ENCODE results near the gene CSNK2B. TPM values are rescaled to one million over a fixed set of nuclear protein-coding genes. Genes with fewer than 3 reads are reported as not detected.

CSNK2B gene
- total and polyA plus RNA-seq, 2 donors from 2014 or later, result 130 to 270 TPM

- Histone ChIP-seq H3K9me3 (ENCODE audit: control insufficient read depth in 2 of 3, insufficient read depth in 1 of 3, low read length in 3 of 3) (no peaks in the 10 kb centered on the region), H3K9ac (ENCODE audit: low read length in 3 of 3) (peak overlapping the region; percentile 62 to 86 (median 68)), H3K4me1 (ENCODE audit: control insufficient read depth in 2 of 3, insufficient read depth in 2 of 3, low read depth in 1 of 3, low read length in 3 of 3) (peaks cover 0 to 13% (median 4%) of the 10 kb centered on the region in 3 donors), H3K27me3 (ENCODE audit: control insufficient read depth, insufficient read depth, low read length) (no peaks in the 10 kb centered on the region), H3K27ac (ENCODE audit: low read depth in 2 of 2, low read length in 2 of 2) (peak overlapping the region; percentile 95 to 99), H3K36me3 (ENCODE audit: control insufficient read depth in 2 of 3, insufficient read depth in 3 of 3, low read length in 3 of 3) (peaks cover 6 to 16% (median 14%) of the 10 kb centered on the region in 3 donors), H3K4me3 (ENCODE audit: low read length in 3 of 3) (peak overlapping the region; percentile 76 to 83 (median 76))
- intact Hi-C loops (cut with DNase I), result no loop called here
- DNase-seq (peak; percentile 99 to 100 (median 100)), FAIRE-seq (peak; percentile 98)
- TF ChIP-seq, protein P1, sequence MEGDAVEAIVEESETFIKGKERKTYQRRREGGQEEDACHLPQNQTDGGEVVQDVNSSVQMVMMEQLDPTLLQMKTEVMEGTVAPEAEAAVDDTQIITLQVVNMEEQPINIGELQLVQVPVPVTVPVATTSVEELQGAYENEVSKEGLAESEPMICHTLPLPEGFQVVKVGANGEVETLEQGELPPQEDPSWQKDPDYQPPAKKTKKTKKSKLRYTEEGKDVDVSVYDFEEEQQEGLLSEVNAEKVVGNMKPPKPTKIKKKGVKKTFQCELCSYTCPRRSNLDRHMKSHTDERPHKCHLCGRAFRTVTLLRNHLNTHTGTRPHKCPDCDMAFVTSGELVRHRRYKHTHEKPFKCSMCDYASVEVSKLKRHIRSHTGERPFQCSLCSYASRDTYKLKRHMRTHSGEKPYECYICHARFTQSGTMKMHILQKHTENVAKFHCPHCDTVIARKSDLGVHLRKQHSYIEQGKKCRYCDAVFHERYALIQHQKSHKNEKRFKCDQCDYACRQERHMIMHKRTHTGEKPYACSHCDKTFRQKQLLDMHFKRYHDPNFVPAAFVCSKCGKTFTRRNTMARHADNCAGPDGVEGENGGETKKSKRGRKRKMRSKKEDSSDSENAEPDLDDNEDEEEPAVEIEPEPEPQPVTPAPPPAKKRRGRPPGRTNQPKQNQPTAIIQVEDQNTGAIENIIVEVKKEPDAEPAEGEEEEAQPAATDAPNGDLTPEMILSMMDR (IDR thresholded peaks at IDR 0.05; ENCODE audit: borderline replicate concordance, extremely low read depth, insufficient read depth), result no peak
Measured at GRCh38 chr6:31619805-31620585, 45.9 kb upstream of the CSNK2B start.

- DNase-seq, result peak in 3 of 5 donors; percentile 64 to 98 (median 83)
- FAIRE-seq, result no peak
- peaks cover 13 to 24% (median 21%) of the 10 kb centered on the region in 3 donors for H3K36me3 ChIP-seq (ENCODE audit: control insufficient read depth in 2 of 3, insufficient read depth in 3 of 3, low read length in 3 of 3)
- no peaks in the 10 kb centered on the region for H3K9me3 ChIP-seq (ENCODE audit: control insufficient read depth in 2 of 3, insufficient read depth in 1 of 3, low read length in 3 of 3)
- intact Hi-C loops (cut with DNase I), result no loop called here
- peak within 1 kb of the TSS; percentile 95 to 99 for H3K27ac ChIP-seq (ENCODE audit: low read depth in 2 of 2, low read length in 2 of 2)
- peak within 1 kb of the TSS; percentile 68 to 97 (median 85) for H3K9ac ChIP-seq (ENCODE audit: low read length in 3 of 3)
- peak within 1 kb of the TSS; percentile 76 to 87 (median 85) for H3K4me3 ChIP-seq (ENCODE audit: low read length in 3 of 3)
- TF ChIP-seq, protein P1 (IDR thresholded peaks at IDR 0.05; ENCODE audit: borderline replicate concordance, extremely low read depth, insufficient read depth), result no peak
- peaks cover 0 to 13% (median 4%) of the 10 kb centered on the region in 3 donors for H3K4me1 ChIP-seq (ENCODE audit: control insufficient read depth in 2 of 3, insufficient read depth in 2 of 3, low read depth in 1 of 3, low read length in 3 of 3)
- H3K27me3 ChIP-seq (ENCODE audit: control insufficient read depth, insufficient read depth, low read length), result no peaks in the 10 kb centered on the region
Measured at GRCh38 chr6:31620586-31621319, 45.1 kb upstream of the CSNK2B start, which contains the start of gene PRRC2A. Gene PRRC2A, plus strand, starts transcription at chr6:31620715. Its CDS starts 2,075 bp downstream, at chr6:31622790.

DNA sequence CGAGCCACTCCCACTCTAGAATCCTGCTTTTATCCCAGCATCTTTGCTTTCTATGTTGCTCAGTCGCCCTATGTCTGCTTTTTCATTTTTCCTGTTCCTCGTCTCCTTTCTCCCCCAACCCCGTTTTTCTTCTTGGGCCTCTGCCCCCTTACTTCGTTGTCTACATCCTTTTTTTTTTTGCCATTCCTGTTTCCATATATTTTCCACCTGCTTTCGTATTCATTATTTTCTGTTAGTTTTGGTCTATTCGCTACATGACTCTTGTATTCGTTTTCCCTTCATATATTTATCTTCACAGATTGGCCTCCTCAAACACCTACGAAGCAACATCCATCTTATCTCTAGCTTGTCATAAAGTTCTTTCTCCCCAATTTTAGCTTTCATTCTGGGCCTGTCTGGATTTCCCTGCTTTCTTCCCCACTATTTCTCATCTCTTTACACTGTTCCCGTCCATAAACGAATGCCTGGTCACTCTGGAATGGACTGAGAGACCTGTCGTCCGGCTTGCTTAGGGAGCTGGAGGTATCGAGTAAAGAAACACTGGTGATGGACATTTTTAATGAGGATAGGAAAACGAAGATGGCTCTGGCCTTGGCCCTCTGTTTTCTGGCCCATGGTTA, 44.5 kb upstream of the CSNK2B start:
- FAIRE-seq (no peak), DNase-seq (peak in 2 of 5 donors; percentile 34 to 38)
- intact Hi-C loops (cut with DNase I), result no loop called here
- Histone ChIP-seq H3K9ac (ENCODE audit: low read length in 3 of 3) (peak overlapping the region; percentile 52 to 97 (median 85)), H3K4me3 (ENCODE audit: low read length in 3 of 3) (peak overlapping the region; percentile 62 to 87 (median 85)), H3K27ac (ENCODE audit: low read depth in 2 of 2, low read length in 2 of 2) (peak overlapping the region; percentile 93 to 96), H3K27me3 (ENCODE audit: control insufficient read depth, insufficient read depth, low read length) (no peaks in the 10 kb centered on the region), H3K9me3 (ENCODE audit: control insufficient read depth in 2 of 3, insufficient read depth in 1 of 3, low read length in 3 of 3) (no peaks in the 10 kb centered on the region), H3K36me3 (ENCODE audit: control insufficient read depth in 2 of 3, insufficient read depth in 3 of 3, low read length in 3 of 3) (peaks cover 18 to 30% (median 26%) of the 10 kb centered on the region in 3 donors), H3K4me1 (ENCODE audit: control insufficient read depth in 2 of 3, insufficient read depth in 2 of 3, low read depth in 1 of 3, low read length in 3 of 3) (peaks cover 0 to 13% (median 4%) of the 10 kb centered on the region in 3 donors)
- TF ChIP-seq, protein P1 (IDR thresholded peaks at IDR 0.05; ENCODE audit: borderline replicate concordance, extremely low read depth, insufficient read depth), result no peak
